Fibroblast of skin of right biceps (primary cell): Measurements from ENCODE around the gene MAML2.

Experiments used
- DNase-seq: peaks from one replicate; pipeline ENCODE4 v3.0.0-alpha.2; 2013

Gene MAML2

DNA sequence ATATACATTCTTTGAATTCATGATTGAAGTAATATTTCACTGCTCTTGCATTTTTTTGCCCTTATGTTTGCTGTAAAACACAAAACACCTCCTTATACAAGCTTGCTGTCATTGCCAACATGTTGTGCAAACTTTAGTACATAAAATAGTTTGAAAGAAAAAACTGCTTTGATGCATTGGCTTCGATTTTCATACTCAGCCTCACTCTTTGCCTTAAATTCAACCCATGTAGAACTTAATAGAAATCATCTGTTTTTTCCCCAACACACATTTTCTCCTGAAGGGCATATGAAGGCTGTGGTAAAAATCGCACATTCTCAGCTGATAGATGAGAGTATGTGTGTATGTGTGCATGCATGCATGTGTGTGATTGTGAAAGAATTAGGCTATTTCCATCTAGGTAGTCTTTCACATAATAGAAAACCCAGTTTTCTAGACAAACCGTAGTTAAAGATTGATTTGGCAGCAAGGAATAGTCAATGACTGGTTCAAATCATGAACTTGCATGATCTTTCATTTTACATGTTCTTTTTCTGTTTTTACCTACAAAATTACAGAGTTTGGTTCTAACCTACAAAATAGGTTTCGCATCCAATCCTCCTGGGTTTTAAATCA is 346.3 kb downstream of the MAML2 start:
- peak; percentile 15 for DNase-seq

- no peak for DNase-seq
Measured at GRCh38 chr11:95994329-95994728, 348.7 kb downstream of the MAML2 start.

- DNase-seq = no peak
Measured at GRCh38 chr11:95993438-95994298, 349.3 kb downstream of the MAML2 start.

DNA sequence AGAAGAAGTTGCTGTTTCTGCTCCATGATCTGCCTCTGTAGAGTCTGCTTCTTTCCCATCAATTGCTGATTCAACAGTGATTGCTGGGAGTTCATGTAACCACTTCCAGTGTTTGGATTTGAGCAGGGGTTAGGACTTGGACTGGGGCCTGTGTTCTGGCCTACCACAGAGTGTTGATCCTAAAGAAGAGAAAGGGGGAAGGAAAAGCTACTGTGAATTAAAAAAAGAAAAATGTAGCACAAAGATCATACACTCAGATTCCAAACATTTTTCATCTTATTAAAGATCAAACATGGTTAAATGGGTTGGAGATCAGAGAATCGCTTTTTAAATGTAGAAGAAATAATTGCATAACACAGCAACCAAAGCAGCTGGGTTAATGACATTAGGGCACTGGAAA is 351.4 kb downstream of the MAML2 start:
- peak; percentile 67 for DNase-seq

DNA sequence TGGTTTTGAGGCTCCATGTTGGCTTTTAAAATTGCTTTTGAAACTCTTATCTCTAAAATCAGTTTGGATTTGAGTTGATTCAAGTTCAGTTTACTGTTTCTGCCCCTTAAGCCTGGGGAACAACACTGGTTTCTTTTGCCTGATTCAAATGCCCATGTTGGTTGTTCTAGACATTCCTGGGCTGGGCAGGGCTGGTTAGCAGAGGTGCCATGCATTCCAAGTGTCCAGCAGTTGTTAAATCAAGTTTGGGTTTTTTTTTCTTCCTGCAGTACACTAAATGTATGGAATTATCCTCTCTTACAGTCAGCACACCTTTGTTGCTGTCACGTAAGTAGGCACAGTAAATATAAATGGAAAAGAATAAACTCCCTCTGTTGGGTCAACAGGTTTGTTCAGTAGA is 351.9 kb downstream of the MAML2 start:
- no peak for DNase-seq

DNA sequence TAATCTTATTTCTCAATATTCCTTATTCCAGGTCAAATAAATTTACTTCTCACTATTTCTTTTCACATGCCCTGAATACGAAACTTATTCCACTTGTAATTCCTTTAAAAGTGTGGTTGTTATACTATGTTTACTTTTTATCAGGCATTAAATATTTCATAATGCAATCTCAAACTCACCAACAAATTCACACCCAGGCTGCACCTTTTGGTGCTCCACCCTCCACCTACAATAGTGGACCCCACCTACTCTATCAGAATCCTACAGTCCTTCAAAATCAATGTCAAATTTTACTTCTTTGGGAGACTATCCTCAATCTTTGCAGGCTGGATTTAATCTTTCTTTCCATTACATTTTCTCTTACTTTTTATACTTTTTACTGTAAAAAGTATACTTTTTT is 353.2 kb downstream of the MAML2 start:
- no peak for DNase-seq

- no peak for DNase-seq
Measured at GRCh38 chr11:95989076-95989605, 353.9 kb downstream of the MAML2 start.

- peak; percentile 38 for DNase-seq
Measured at GRCh38 chr11:95985174-95985808, 357.7 kb downstream of the MAML2 start.

DNA sequence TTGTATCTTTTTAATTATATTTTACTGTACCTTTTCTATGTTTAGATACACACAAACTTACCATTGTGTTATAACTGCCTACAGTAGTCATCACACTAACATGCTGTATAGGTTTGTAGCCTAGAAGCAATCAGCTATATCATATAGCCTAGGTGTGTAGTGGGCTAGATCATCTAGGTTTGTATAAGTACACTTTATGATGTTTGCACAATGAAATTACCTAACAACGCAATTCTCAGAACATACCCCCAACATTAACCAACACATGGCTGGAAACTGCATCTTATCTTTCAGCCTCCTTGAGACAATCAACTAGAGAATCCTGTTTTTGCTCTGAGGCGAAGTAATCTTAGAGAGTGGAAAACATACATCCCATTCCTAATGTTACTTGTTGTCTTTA is 358.9 kb downstream of the MAML2 start:
- DNase-seq = no peak

DNA sequence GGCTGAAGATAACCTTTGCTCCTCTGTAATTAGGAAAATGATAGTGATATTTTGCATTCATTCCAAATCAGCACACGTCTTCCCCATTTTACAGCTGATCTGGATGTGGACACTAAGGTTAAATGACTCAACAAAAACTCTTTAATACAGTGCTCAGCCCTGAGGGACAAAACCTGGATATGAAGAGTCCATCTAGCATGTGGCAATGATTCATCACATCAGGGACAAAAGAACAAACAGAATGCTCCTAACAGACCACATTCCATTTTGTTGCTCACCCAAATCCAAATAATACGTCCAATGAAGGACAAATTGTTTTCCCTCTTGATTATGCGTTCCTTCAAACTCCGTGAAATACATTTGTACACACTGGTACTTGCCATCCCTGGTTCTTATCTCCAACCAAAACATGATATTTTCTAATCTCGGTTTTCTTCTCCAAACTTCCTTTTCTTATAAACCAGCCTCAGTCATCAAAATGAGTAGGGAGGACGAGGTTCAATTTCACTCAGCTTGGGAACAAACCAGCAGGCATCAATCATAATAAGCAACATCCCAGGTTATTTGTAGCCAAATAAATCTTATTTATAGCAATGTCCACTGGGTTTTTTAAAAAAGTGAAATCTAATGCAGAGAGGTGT is 365.3 kb downstream of the MAML2 start:
- peak; percentile 15 for DNase-seq

DNA sequence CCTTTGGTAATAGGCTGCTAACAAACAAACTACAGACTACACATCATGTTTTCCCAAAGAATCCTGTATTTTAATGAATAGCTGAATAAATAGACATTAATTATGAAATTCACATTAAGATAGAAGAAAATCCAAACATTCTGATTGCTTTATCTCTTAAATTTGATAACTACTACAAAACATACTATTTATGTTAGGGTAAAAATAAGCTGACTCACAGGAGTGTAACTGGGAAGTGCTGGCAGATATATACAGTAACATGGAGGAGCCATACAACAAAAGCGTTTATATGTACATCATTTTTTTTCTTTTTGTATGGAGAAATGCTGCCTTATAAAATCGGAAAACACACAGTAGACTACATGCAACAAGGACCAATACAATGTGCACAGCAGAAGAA is 366.4 kb downstream of the MAML2 start:
- no peak for DNase-seq

DNA sequence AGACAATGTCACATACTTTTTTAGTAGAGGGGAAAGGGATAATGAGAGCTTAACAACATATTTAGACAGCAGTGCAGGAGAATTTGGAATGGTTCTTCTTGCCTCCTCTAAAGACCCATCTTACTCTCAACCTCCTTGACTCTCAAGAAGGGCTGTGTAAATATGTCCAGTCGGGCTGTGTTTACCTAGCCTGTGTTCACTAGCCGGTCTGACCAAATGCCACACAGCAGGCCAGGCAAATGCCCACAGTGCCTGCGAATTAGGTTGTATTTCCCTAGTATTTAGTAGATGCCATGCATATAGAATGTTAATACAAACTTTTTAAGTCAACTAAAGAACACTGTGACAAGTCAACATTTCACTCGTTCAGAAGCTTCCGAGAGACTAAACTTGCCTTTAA is 367.7 kb downstream of the MAML2 start:
- no peak for DNase-seq

DNA sequence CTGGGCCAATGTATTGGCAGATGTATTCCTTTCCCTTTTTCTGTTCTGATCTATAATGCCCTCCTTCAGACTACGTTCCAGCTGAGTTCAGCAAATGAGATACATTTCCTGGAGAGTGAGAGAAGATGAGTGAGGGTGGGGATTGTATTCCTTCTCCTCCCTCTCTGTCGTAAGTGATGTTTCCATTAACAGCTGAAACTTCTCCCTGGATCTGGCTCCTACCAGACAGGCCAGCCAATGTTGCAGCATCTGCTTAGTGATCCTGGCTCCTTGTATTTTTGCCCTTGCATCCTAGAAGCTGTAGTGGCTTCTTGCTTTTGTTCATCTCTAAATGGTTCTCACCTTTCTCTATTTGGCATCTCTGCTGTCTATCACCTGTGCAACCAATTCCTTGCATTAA is 370.9 kb downstream of the MAML2 start:
- DNase-seq = no peak

- DNase-seq = peak; percentile 6
Measured at GRCh38 chr11:95968585-95968984, 374.4 kb downstream of the MAML2 start.

GRCh38 chr11:95964281-95964680 is 378.7 kb downstream of the MAML2 start:
- DNase-seq = no peak

DNA sequence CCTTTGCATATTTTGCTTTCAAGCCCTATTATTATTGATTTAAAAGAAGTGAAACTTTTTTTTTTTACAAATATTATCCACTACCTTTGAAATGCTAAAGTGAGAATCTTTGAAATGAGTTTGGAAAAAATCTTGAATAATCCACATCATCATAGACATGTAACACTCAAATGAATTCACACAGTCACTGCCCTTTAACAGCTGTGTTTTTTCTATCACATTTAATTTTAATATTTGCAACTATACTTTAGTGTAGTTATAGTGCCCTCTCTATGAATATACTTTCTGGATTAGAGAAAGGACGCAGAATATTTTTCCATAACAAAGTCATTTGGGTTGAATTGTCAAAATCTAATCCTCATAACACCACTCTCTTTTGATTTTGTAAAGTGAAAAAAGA is 381.2 kb downstream of the MAML2 start:
- DNase-seq = no peak

DNA sequence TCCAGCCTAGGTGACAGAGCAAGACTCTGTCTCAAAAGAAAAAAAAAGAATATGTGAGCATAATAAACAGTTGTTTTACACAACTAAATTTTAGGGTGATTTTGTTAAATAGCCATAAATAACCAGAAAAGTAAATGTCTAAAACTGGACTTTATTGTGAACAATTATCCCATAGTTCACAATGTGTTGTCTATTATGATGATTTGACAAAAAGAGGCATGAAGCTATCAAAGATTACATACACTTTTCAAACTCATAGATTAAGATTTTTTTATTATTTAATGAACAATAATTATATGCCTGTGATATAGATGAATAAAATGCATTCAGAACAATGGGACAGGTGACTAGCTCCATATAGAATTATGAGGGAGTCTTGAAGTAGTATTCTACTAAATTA is 392.1 kb downstream of the MAML2 start:
- DNase-seq = no peak

DNA sequence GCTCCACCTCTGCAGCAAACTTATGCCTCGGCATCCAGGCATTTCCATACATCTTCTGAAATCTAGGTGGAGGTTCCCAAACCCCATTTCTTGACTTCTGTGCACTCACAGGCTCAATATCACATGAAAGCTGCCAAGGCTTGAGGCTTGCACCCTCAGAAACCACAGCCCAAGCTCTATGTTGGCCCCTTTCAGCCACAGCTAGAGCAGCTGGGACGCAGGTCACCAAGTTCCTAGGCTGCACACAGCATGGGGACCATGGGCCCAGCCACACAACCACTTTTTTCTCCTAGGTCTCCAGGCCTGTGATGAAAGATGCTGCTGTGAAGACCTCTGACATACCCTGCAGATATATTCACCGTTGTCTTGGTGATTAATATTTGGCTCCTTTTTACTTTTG is 394.4 kb downstream of the MAML2 start:
- no peak for DNase-seq

DNA sequence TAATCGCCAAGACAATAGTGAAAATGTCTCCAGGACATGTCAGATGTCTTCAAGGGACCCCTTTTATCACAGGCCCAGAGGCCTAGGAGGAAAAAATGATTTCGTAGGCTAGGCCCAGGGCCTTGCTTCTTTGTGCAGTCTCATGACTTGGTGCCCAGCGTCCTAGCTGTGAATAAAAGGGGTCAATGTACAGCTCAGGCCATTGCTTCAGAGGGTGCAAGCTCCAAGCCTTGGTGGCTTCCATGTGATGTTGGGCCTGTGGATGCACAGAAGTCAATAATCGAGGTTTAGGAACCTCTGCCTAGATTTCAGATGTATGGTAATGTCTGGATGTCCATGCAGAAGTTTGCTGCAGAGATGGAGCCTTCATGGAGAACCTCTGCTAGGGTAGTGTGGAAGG is 398.4 kb downstream of the MAML2 start:
- DNase-seq = no peak

GRCh38 chr11:95943546-95943945 is 399.4 kb downstream of the MAML2 start:
- DNase-seq = no peak

DNA sequence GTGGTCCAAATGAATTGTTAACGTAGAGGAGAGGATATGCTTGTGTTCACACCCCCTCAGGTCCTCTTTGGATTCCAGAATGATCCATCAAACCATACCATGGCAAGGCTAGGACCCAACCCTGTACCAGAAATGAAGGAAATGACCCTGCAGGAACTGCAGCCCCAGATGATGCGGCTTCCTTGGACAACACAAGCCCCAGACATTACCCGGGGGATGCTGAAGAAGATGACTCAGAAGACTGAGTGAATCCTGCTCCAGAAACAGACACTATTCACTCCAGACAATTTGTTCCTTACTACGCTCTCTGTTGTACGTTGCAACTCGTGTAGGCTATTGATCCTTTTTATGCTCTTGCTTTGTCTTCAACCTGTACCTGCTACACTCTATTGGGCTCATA is 403.9 kb downstream of the MAML2 start:
- peak; percentile 28 for DNase-seq

- DNase-seq = peak; percentile 22
Measured at GRCh38 chr11:95937358-95937757, 405.6 kb downstream of the MAML2 start.

- no peak for DNase-seq
Measured at GRCh38 chr11:95933594-95933993, 409.4 kb downstream of the MAML2 start.
